GM19099 (cell line): ENCODE measurements around the gene STEAP3.

ENCODE experiments used
- POLR2A ChIP-seq: IDR thresholded peaks from 3 replicates; pipeline ENCODE4 v1.6.1; 2011; ENCODE audit warnings: low read depth; ENCODE audit not compliant: insufficient read length; ENCODE audit errors: extremely low read depth

STEAP3 gene

GRCh38 chr2:119304847-119305246 is 81.2 kb downstream of the STEAP3 start:
- no peak for TF ChIP-seq POLR2A

- TF ChIP-seq POLR2A: no peak
Measured at GRCh38 chr2:119305497-119306195, 82.0 kb downstream of the STEAP3 start.

DNA sequence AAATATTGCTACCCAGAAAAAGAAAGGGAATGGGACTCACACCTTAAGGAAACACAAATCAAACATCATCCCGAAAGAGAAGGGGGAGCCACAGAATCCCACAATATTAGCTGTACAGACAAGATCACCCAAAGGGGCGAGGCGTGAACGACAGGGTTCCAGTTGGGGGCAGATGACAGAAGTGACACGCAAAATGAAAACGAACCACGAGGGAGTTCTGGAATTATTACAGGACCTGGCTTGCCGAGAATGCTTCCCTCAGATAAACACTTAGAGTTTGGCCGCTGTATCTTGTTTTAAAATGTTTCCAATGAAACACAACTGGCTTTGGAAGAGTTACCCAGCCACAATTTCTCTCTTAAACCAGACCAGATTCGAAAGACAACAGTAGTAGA is 82.6 kb downstream of the STEAP3 start:
- TF ChIP-seq POLR2A: no peak

DNA sequence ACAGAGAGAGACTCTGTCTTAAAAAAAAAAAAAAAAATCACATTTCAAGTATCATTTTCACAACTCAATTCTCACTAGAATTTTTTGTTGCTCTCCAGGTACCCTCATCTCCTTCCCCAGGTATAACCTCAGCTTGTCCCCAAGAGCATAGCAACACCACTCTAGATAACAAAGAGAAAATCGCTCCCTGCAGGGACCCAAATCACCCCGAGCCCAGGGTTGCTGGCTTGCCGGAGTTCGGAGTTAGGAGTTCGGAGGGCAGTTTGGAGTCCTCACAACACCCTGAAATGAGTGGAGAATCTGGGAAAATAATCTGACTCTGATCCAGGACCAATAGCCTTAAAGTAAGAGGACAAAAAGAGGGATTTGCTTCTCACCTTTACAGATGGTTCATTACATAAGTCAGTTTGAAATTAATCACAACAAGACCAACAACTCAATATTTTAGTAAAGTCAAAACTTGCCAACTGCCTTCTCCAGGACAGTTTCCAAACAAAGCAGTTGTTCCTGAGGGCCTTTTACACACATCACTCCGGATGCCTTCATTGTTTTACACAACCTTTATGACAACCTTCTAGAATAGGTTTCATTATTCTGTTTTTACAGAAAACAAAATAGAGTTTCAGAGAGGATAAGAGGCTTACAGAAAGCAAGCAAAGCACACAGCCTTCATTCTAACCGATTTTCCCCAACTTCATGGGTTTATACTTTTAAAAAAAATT is 83.9 kb downstream of the STEAP3 start:
- TF ChIP-seq POLR2A: no peak

DNA sequence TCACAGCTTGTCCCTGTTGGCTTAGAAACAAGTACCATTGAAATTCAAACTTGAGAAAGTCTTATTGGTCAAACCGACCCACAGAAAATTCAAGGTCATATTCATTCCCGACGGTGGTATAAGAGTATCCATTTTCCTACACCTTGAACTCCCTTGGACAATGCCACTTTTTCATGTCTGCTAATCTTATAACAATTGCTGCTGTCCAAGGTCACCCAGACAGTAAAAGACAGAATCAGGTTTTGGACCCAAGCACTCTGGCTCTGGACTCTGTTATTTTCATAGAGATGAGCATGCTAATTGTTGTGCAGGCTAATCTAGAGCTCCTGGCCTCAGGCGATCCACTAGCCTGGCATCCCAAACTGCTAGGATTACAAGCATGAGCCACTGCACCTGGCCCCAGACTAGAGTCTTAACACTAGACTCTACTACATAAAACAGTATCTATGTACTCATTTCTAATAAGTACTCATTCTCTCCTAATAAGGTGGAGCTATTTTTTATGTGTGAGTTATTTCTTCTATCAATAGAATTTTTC is 85.2 kb downstream of the STEAP3 start:
- TF ChIP-seq POLR2A: no peak

GRCh38 chr2:119311371-119311770 is 87.7 kb downstream of the STEAP3 start:
- no peak for TF ChIP-seq POLR2A

GRCh38 chr2:119311831-119312230 is 88.2 kb downstream of the STEAP3 start:
- no peak for TF ChIP-seq POLR2A
